NCI-H345 treated with DMSO at 0.1 percent for 48 hours (cell line): Measurements from ENCODE around the gene DR1.
"Not testable (repeated sequence)": the region's sequence is repeated elsewhere in the genome, so short reads cannot be mapped to it uniquely, and the experiment has no call there.

Experiments used
- DNase-seq: peaks from one replicate; lab custom pipeline; 2025; ENCODE audit not compliant: unreplicated experiment; lab: John Stamatoyannopoulos, UW

Gene DR1

GRCh38 chr1:93374334-93375106, 28.8 kb downstream of the DR1 start:
- DNase-seq = no peak

GRCh38 chr1:93384656-93385055, 38.9 kb downstream of the DR1 start:
- DNase-seq = no peak

GRCh38 chr1:93386268-93386667, 40.6 kb downstream of the DR1 start:
- not testable (repeated sequence) for DNase-seq

- no peak for DNase-seq
Observed at GRCh38 chr1:93394514-93394913, 48.8 kb downstream of the DR1 start.

GRCh38 chr1:93395195-93395594, 49.5 kb downstream of the DR1 start:
- DNase-seq = no peak

GRCh38 chr1:93399781-93400180, 54.1 kb downstream of the DR1 start:
- DNase-seq = no peak

- no peak for DNase-seq
Observed at GRCh38 chr1:93408203-93408602, 62.5 kb downstream of the DR1 start.

GRCh38 chr1:93411000-93411399, 65.3 kb downstream of the DR1 start:
- DNase-seq = no peak

GRCh38 chr1:93414749-93415148, 69.0 kb downstream of the DR1 start:
- no peak for DNase-seq

- DNase-seq = no peak
Observed at GRCh38 chr1:93415296-93415695, 69.6 kb downstream of the DR1 start.

GRCh38 chr1:93416183-93416582, 70.5 kb downstream of the DR1 start:
- no peak for DNase-seq
